ENCODE results near the gene KAZN. TPM values are rescaled to one million over a fixed set of nuclear protein-coding genes. Genes with fewer than 3 reads are reported as not detected.

KAZN gene
- total and polyA plus RNA-seq, 2 of the 8 experiments (the other 6 are each of a cell fraction or from before 2014, with no cell fraction given) = 3.7 to 11.8 TPM

DNA sequence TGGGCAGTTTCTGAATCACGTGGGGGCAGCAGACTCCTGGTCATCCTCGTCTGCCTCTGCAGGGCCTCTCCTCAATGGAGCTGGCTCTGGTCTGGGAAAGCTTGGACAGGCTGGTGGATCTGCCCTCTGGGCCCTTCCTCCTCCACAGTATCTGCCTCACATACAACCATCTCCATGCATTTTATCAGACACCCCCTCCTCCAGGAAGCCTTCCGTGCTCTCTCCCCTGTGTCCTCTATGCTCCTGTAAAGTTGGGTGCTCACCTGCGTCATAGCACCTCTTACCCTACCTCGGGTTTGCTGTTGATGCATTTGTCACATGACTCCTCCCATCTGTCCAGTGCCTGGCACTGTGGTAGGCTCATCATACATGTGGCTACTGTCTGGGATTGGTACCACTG, 459.3 kb downstream of the KAZN start:
- Histone ChIP-seq H3K27me3 (replicated peaks in 1 of 4; ENCODE audit: control insufficient read depth in 3 of 4, extremely low read depth in 1 of 4, insufficient read depth in 3 of 4, low read length in 3 of 4) (no peaks in the 10 kb centered on the region), H3K18ac (ENCODE audit: extremely low read depth, low read length) (no peak overlapping the region), H3K79me1 (ENCODE audit: low read depth, low read length) (no peaks in the 10 kb centered on the region), H3K23ac (ENCODE audit: insufficient read length) (no peak overlapping the region), H2BK20ac (ENCODE audit: low read length) (no peak overlapping the region), H4K91ac (replicated peaks; ENCODE audit: insufficient read length, low read length) (no peak overlapping the region), H3K79me2 (ENCODE audit: control insufficient read depth in 1 of 2, insufficient read depth in 2 of 2, low read length in 2 of 2) (no peaks in the 10 kb centered on the region), H2AFZ (ENCODE audit: low read length) (no peak overlapping the region), H3K4me2 (ENCODE audit: insufficient read depth in 1 of 2, low read depth in 2 of 2, low read length in 2 of 2) (no peak overlapping the region), H3K23me2 (ENCODE audit: low read depth, low read length) (no peaks in the 10 kb centered on the region), H2BK120ac (replicated peaks; ENCODE audit: low read depth, low read length) (no peak overlapping the region), H3K4ac (replicated peaks; ENCODE audit: insufficient read length, low read depth, low read length) (no peak overlapping the region), H3K27ac (ENCODE audit: low read depth, low read length) (no peak overlapping the region), H3K9me3 (ENCODE audit: insufficient read depth in 2 of 2, low read depth in 1 of 2, low read length in 1 of 2) (peaks cover 2 to 4% of the 10 kb centered on the region in 2 experiments; a peak in 1 of 4 replicates), H3K36me3 (ENCODE audit: control insufficient read depth in 2 of 4, insufficient read depth in 4 of 4, low read length in 3 of 4) (no peaks in the 10 kb centered on the region; a peak in 1 of 8 replicates), H4K8ac (ENCODE audit: extremely low read depth, insufficient read depth, low read length) (no peak overlapping the region), H3K56ac (replicated peaks; ENCODE audit: insufficient read length, low read depth, low read length) (no peak overlapping the region), H2BK5ac (ENCODE audit: low read depth, low read length) (no peak overlapping the region), H2BK15ac (ENCODE audit: low read length) (no peak overlapping the region), H4K20me1 (replicated peaks in 1 of 2; ENCODE audit: control insufficient read depth in 1 of 2, insufficient read depth in 2 of 2, low read length in 2 of 2) (peaks cover 0 to 3% of the 10 kb centered on the region in 2 experiments), H3K4me1 (replicated peaks in 1 of 4; ENCODE audit: control insufficient read depth in 3 of 4, insufficient read depth in 4 of 4, low read length in 3 of 4) (peaks cover 0 to 10% (median 8%) of the 10 kb centered on the region in 4 experiments; a peak in 6 of 7 replicates), H3K9ac (replicated peaks in 1 of 4; ENCODE audit: extremely low read depth in 1 of 4, low read depth in 3 of 4, low read length in 3 of 4) (no peak overlapping the region), H2BK12ac (ENCODE audit: low read depth, low read length) (no peak overlapping the region), H3K14ac (ENCODE audit: insufficient read length) (no peak overlapping the region), H4K5ac (ENCODE audit: insufficient read length, low read depth, low read length) (no peak overlapping the region), H2AK5ac (ENCODE audit: low read depth, low read length) (no peak overlapping the region), H3K4me3 (ENCODE audit: extremely low read depth in 1 of 4, insufficient read depth in 2 of 4, low read depth in 3 of 4, low read length in 4 of 4) (no peak overlapping the region)
- POLR2A ChIA-PET (ENCODE audit: partially characterized antibody) = no interaction called here
- WGBS, 2 experiments (ENCODE audit: extremely low coverage in 1 of 2, insufficient coverage in 1 of 2, insufficient read length in 1 of 2, insufficient replicate concordance in 2 of 2, low coverage in 1 of 2, low lambda C conversion rate in 2 of 2, missing lambda C conversion rate in 1 of 2) = 97% methylated on average over 5 of the region's 5 CpGs; no CpG with 5 or more reads in 1 of the 2 experiments
- TF ChIP-seq, protein P1, sequence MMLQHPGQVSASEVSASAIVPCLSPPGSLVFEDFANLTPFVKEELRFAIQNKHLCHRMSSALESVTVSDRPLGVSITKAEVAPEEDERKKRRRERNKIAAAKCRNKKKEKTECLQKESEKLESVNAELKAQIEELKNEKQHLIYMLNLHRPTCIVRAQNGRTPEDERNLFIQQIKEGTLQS (IDR thresholded peaks at IDR 0.05; ENCODE audit: insufficient read depth, low read depth, low read length) = no peak
- TF ChIP-seq SP4 (IDR thresholded peaks at IDR 0.05; ENCODE audit: low read length) = no peak
- no peak for TF ChIP-seq KDM5A (IDR thresholded peaks at IDR 0.05; ENCODE audit: low read length)
- TF ChIP-seq SRF (IDR thresholded peaks at IDR 0.05; ENCODE audit: low read depth, low read length) = no peak
- DNase-seq (ENCODE audit: low read depth in 1 of 2, low spot score in 2 of 2) (no peak), FAIRE-seq (no peak)
- CTCF ChIA-PET (ENCODE audit: partially characterized antibody) = interaction anchor here (0.8 to 8.7 kb wide), 13 partner anchors 9 to 623 kb away, joined by 3 to 53 read pairs (median 4); no protein-coding TSS in a partner anchor
